CD8-positive, alpha-beta memory T cell (primary cell): ENCODE measurements around the gene NPIPB12. TPM values are rescaled to one million over a fixed set of nuclear protein-coding genes. Genes with fewer than 3 reads are reported as not detected.
A peak's percentile ranks its signal among the peaks of the same experiment; 100 is the strongest.
"Not testable (repeated sequence)": the region's sequence is repeated elsewhere in the genome, so short reads cannot be mapped to it uniquely, and the experiment has no call there.

Experiments
- CTCF ChIA-PET: fragments of 350-600 bp; sonication (Branson Sonifier 250); formaldehyde crosslinking; loops from one replicate; lab custom pipeline; 2021; ENCODE audit warnings: antibody characterized with exemption; lab: Charles Lee
- POLR2A ChIA-PET: fragments of 350-600 bp; sonication (Branson Sonifier 250); formaldehyde crosslinking; loops from one replicate; lab custom pipeline; 2021; ENCODE audit warnings: antibody characterized with exemption; lab: Charles Lee
- DNase-seq, 5 donors: peaks; one replicate each; pipeline versions ENCODE4 v3.0.0 to v3.0.0-alpha.2; 2020 to 2022; ENCODE audit warnings: mixed read lengths in 1 of 5
- H3K27ac ChIP-seq: one replicate; pipeline ENCODE4 v1.7.0; 2013; ENCODE audit warnings: low read depth, mild to moderate bottlenecking, low read length, moderate library complexity
- H3K27me3 ChIP-seq: 2 replicates; pipeline ENCODE4 v1.7.0; 2013; ENCODE audit warnings: low read length, mild to moderate bottlenecking; ENCODE audit not compliant: insufficient read depth, poor library complexity, severe bottlenecking
- H3K36me3 ChIP-seq: 2 replicates; pipeline ENCODE4 v1.7.0; 2013; ENCODE audit warnings: mild to moderate bottlenecking, low read length, moderate library complexity; ENCODE audit not compliant: insufficient read depth
- H3K4me1 ChIP-seq: 2 replicates; pipeline ENCODE4 v1.7.0; 2013; ENCODE audit warnings: mild to moderate bottlenecking, low read length, moderate library complexity; ENCODE audit not compliant: insufficient read depth
- H3K4me3 ChIP-seq: 2 replicates; pipeline ENCODE4 v1.7.0; 2013; ENCODE audit warnings: mild to moderate bottlenecking, low read length
- H3K9me3 ChIP-seq: 2 replicates; pipeline ENCODE4 v1.7.0; 2013; ENCODE audit warnings: mild to moderate bottlenecking, low read length
- H3K27ac Mint-ChIP-seq, 8 donors: one replicate each; pipeline ENCODE4 v1.8.0; 2020 to 2021; ENCODE audit warnings: mixed read lengths in 8 of 8, mild to moderate bottlenecking in 6 of 8, inconsistent platforms in 3 of 8, moderate library complexity in 3 of 8
- H3K27me3 Mint-ChIP-seq, 2 donors: one replicate each; pipeline ENCODE4 v1.8.0; 2020 to 2021; ENCODE audit warnings: mixed read lengths in 2 of 2, mild to moderate bottlenecking in 1 of 2, moderate library complexity in 1 of 2
- H3K36me3 Mint-ChIP-seq, 3 donors: one replicate each; pipeline ENCODE4 v1.8.0; 2020 to 2021; ENCODE audit warnings: mixed read lengths in 3 of 3, inconsistent platforms in 1 of 3, mild to moderate bottlenecking in 1 of 3
- H3K4me1 Mint-ChIP-seq, 3 donors: one replicate each; pipeline ENCODE4 v1.8.0; 2020 to 2021; ENCODE audit warnings: mixed read lengths in 3 of 3, inconsistent platforms in 1 of 3, mild to moderate bottlenecking in 1 of 3
- H3K4me3 Mint-ChIP-seq, 7 donors: one replicate each; pipeline ENCODE4 v1.8.0; 2020 to 2021; ENCODE audit warnings: mixed read lengths in 7 of 7, mild to moderate bottlenecking in 6 of 7, moderate library complexity in 4 of 7, inconsistent platforms in 2 of 7
- H3K9me3 Mint-ChIP-seq, 5 donors: one replicate each; pipeline ENCODE4 v1.8.0; 2020 to 2022; ENCODE audit warnings: mixed read lengths in 5 of 5, mild to moderate bottlenecking in 3 of 5, moderate library complexity in 2 of 5, inconsistent platforms in 1 of 5
- polyA plus RNA-seq: library from polyadenylated mRNA; unstranded; fragments of 300-500 nt; fragmentation: Illumina TruSeq; gene quantifications from one replicate; pipeline ENCODE4 v1.2.3, GENCODE V29; 2021
- total RNA-seq, 2 experiments: library from RNA; stranded (reverse); gene quantifications; one replicate each; pipeline ENCODE4 v1.2.3, GENCODE V29; 2021

Gene NPIPB12
- total and polyA plus RNA-seq, 3 experiments from 2014 or later = 8.9 to 55.0 (median 52.1) TPM

- H3K27ac Mint-ChIP-seq, H3K4me3 Mint-ChIP-seq, H3K9me3 Mint-ChIP-seq, CTCF ChIA-PET, H3K4me1 Mint-ChIP-seq, POLR2A ChIA-PET, H3K9me3 ChIP-seq, H3K27ac ChIP-seq, H3K4me3 ChIP-seq, H3K36me3 Mint-ChIP-seq, H3K27me3 Mint-ChIP-seq, H3K36me3 ChIP-seq, H3K4me1 ChIP-seq, DNase-seq, H3K27me3 ChIP-seq: not testable (repeated sequence)
Measured at GRCh38 chr16:29460647-29461030, 45.6 kb downstream of the NPIPB12 start.

GRCh38 chr16:29459706-29460646 lies 46.2 kb downstream of the NPIPB12 start, which contains the start of gene SULT1A4:
TSS of gene SULT1A4 (plus strand) at chr16:29459913. CDS start at chr16:29461386, 1,473 bp downstream.
- H3K4me3 Mint-ChIP-seq, H3K27ac ChIP-seq, H3K36me3 Mint-ChIP-seq, DNase-seq, H3K9me3 ChIP-seq, H3K4me1 ChIP-seq, H3K4me3 ChIP-seq, H3K27ac Mint-ChIP-seq, H3K4me1 Mint-ChIP-seq, H3K27me3 Mint-ChIP-seq, H3K36me3 ChIP-seq, CTCF ChIA-PET, POLR2A ChIA-PET, H3K27me3 ChIP-seq, H3K9me3 Mint-ChIP-seq: not testable (repeated sequence)

GRCh38 chr16:29457660-29458059 lies 48.5 kb downstream of the NPIPB12 start:
- H3K36me3 ChIP-seq, H3K27me3 ChIP-seq, CTCF ChIA-PET, H3K4me3 Mint-ChIP-seq, H3K9me3 Mint-ChIP-seq, H3K27ac Mint-ChIP-seq, H3K9me3 ChIP-seq, POLR2A ChIA-PET, H3K27me3 Mint-ChIP-seq, H3K36me3 Mint-ChIP-seq, H3K4me3 ChIP-seq, H3K4me1 ChIP-seq, H3K4me1 Mint-ChIP-seq, H3K27ac ChIP-seq: not testable (repeated sequence)
- peak in 1 of 5 donors; percentile 11 for DNase-seq

- H3K9me3 Mint-ChIP-seq, H3K4me1 ChIP-seq, POLR2A ChIA-PET, H3K4me1 Mint-ChIP-seq, CTCF ChIA-PET, H3K4me3 ChIP-seq, H3K27me3 Mint-ChIP-seq, H3K27me3 ChIP-seq, H3K27ac ChIP-seq, H3K36me3 Mint-ChIP-seq, DNase-seq, H3K4me3 Mint-ChIP-seq, H3K36me3 ChIP-seq, H3K9me3 ChIP-seq, H3K27ac Mint-ChIP-seq: not testable (repeated sequence)
Measured at GRCh38 chr16:29454828-29455227, 51.4 kb downstream of the NPIPB12 start.

- CTCF ChIA-PET, POLR2A ChIA-PET, H3K27ac ChIP-seq, H3K4me3 Mint-ChIP-seq, H3K36me3 Mint-ChIP-seq, H3K4me3 ChIP-seq, H3K4me1 Mint-ChIP-seq, H3K9me3 ChIP-seq, H3K27me3 ChIP-seq, H3K27ac Mint-ChIP-seq, H3K4me1 ChIP-seq, H3K9me3 Mint-ChIP-seq, H3K36me3 ChIP-seq, DNase-seq, H3K27me3 Mint-ChIP-seq: not testable (repeated sequence)
Measured at GRCh38 chr16:29454269-29454668, 51.9 kb downstream of the NPIPB12 start, which contains the start of the genes BOLA2 and SLX1B. TSS of gene BOLA2 (minus strand) at chr16:29454351. CDS start at chr16:29454253, 98 bp downstream. TSS of gene SLX1B (plus strand) at chr16:29454533.

DNA sequence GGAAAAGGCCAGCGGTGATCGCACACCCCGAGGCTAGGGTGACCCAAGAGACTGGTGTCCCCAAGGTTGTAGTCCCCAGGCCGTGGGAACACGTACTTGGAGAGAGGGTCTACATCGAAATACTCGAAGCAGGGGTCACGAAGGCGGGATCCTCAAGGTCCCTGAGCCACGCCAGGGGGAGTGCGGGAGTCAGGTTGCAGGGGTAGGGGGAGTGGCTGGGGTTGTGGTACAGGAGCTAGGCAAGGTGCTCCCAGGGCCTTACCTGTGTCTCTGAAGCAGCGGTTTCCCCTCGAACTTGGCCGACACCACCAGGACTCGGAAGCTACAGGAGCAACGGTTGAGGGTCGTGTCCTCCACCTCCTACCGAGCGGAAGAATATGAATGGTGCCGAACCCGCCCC lies 52.5 kb downstream of the NPIPB12 start:
- H3K36me3 Mint-ChIP-seq, H3K4me3 Mint-ChIP-seq, H3K9me3 Mint-ChIP-seq, H3K4me1 Mint-ChIP-seq, H3K4me1 ChIP-seq, CTCF ChIA-PET, H3K36me3 ChIP-seq, H3K4me3 ChIP-seq, DNase-seq, H3K9me3 ChIP-seq, H3K27me3 ChIP-seq, H3K27me3 Mint-ChIP-seq, POLR2A ChIA-PET, H3K27ac ChIP-seq, H3K27ac Mint-ChIP-seq: not testable (repeated sequence)

Other genes starting within 250 kb of the NPIPB12 start
- gene NPIPB11, start 99.7 kb downstream of the NPIPB12 start, total RNA-seq = 1 to 10 TPM in 1 of 2 experiments, under 1 TPM in 1; 0.84 to 1.5 TPM
- gene NPIPB11, start 99.7 kb downstream of the NPIPB12 start, polyA plus RNA-seq = 0.51 TPM
- gene BOLA2, start 52.1 kb downstream of the NPIPB12 start, total RNA-seq = 10 to 100 TPM; 10.5 to 15.6 TPM
- 32.3 TPM for gene BOLA2, start 52.1 kb downstream of the NPIPB12 start, polyA plus RNA-seq
- 10 to 100 TPM; 61.7 to 64.7 TPM for gene SLX1B, start 51.9 kb downstream of the NPIPB12 start, total RNA-seq
- gene SLX1B, start 51.9 kb downstream of the NPIPB12 start, polyA plus RNA-seq = 6.3 TPM
- gene SULT1A4, start 46.5 kb downstream of the NPIPB12 start, total RNA-seq = 1 to 10 TPM in 1 of 2 experiments, under 1 TPM in 1; 0.78 to 1.0 TPM
- 1.1 TPM for gene SULT1A4, start 46.5 kb downstream of the NPIPB12 start, polyA plus RNA-seq
- 100 to 1,000 TPM; 136 to 144 TPM for gene SPN, start 156.8 kb upstream of the NPIPB12 start, total RNA-seq
- gene SPN, start 156.8 kb upstream of the NPIPB12 start, polyA plus RNA-seq = 255 TPM
- 1 to 10 TPM; 3.0 to 3.5 TPM for gene QPRT, start 172.8 kb upstream of the NPIPB12 start, total RNA-seq
- 0.74 TPM for gene QPRT, start 172.8 kb upstream of the NPIPB12 start, polyA plus RNA-seq
- 10 to 100 TPM; 32.3 to 33.3 TPM for gene C16orf54, start 239.6 kb upstream of the NPIPB12 start, total RNA-seq
- 45.0 TPM for gene C16orf54, start 239.6 kb upstream of the NPIPB12 start, polyA plus RNA-seq